ENCODE results near the gene PROC.

Gene PROC

GRCh38 chr2:127404466-127405254 lies 13.6 kb upstream of the PROC start:
- Histone ChIP-seq H3K4me2 (ENCODE audit: low read depth, low read length, poor library complexity, severe bottlenecking) (no peak overlapping the region), H3K27me3 (ENCODE audit: low read length) (no peaks in the 10 kb centered on the region), H3F3A (ENCODE audit: insufficient read depth) (no peaks in the 10 kb centered on the region), H3K36me3 (ENCODE audit: low read length) (no peaks in the 10 kb centered on the region), H4K20me1 (ENCODE audit: low read depth, low read length) (no peaks in the 10 kb centered on the region), H3K9me3 (ENCODE audit: insufficient read depth, low read length) (no peaks in the 10 kb centered on the region), H3K27ac (ENCODE audit: low read depth, low read length) (no peak overlapping the region), H3K79me2 (ENCODE audit: insufficient read depth, low read length) (no peaks in the 10 kb centered on the region), H3K4me3 (ENCODE audit: insufficient read depth, low read length, poor library complexity, severe bottlenecking) (no peak overlapping the region), H3K9ac (ENCODE audit: low read length) (no peak overlapping the region), H3K9me2 (replicated peaks; ENCODE audit: insufficient read depth, low read length) (no peaks in the 10 kb centered on the region), H2AFZ (ENCODE audit: low read depth, low read length, severe bottlenecking) (no peak overlapping the region)
- no peak for TF ChIP-seq CTCF (IDR thresholded peaks at IDR 0.05; ENCODE audit: insufficient read depth, low read length, poor library complexity, severe bottlenecking)
- TF ChIP-seq EZH2phosphoT487 (conservative IDR thresholded peaks at IDR 0.05; ENCODE audit: low read length), result no peak

GRCh38 chr2:127405255-127405610 lies 13.0 kb upstream of the PROC start:
- no peaks in the 10 kb centered on the region for H3K9me3 ChIP-seq (ENCODE audit: insufficient read depth, low read length)
- no peaks in the 10 kb centered on the region for H3F3A ChIP-seq (ENCODE audit: insufficient read depth)
- H3K4me2 ChIP-seq (ENCODE audit: low read depth, low read length, poor library complexity, severe bottlenecking), result no peak overlapping the region
- H4K20me1 ChIP-seq (ENCODE audit: low read depth, low read length), result no peaks in the 10 kb centered on the region
- H3K27me3 ChIP-seq (ENCODE audit: low read length), result no peaks in the 10 kb centered on the region
- no peak overlapping the region for H3K27ac ChIP-seq (ENCODE audit: low read depth, low read length)
- no peaks in the 10 kb centered on the region for H3K9me2 ChIP-seq (replicated peaks; ENCODE audit: insufficient read depth, low read length)
- H3K9ac ChIP-seq (ENCODE audit: low read length), result no peak overlapping the region
- no peak overlapping the region for H2AFZ ChIP-seq (ENCODE audit: low read depth, low read length, severe bottlenecking)
- no peaks in the 10 kb centered on the region for H3K79me2 ChIP-seq (ENCODE audit: insufficient read depth, low read length)
- no peaks in the 10 kb centered on the region for H3K36me3 ChIP-seq (ENCODE audit: low read length)
- TF ChIP-seq EZH2phosphoT487 (conservative IDR thresholded peaks at IDR 0.05; ENCODE audit: low read length) (no peak), CTCF (IDR thresholded peaks at IDR 0.05; ENCODE audit: insufficient read depth, low read length, poor library complexity, severe bottlenecking) (no peak)
- H3K4me3 ChIP-seq (ENCODE audit: insufficient read depth, low read length, poor library complexity, severe bottlenecking), result no peak overlapping the region

- TF ChIP-seq EZH2phosphoT487 (conservative IDR thresholded peaks at IDR 0.05; ENCODE audit: low read length), result no peak
- no peak for TF ChIP-seq CTCF (IDR thresholded peaks at IDR 0.05; ENCODE audit: insufficient read depth, low read length, poor library complexity, severe bottlenecking)
- Histone ChIP-seq H3K9me2 (replicated peaks; ENCODE audit: insufficient read depth, low read length) (no peaks in the 10 kb centered on the region), H3K4me3 (ENCODE audit: insufficient read depth, low read length, poor library complexity, severe bottlenecking) (no peak overlapping the region), H3K27ac (ENCODE audit: low read depth, low read length) (no peak overlapping the region), H3K9me3 (ENCODE audit: insufficient read depth, low read length) (no peaks in the 10 kb centered on the region), H4K20me1 (ENCODE audit: low read depth, low read length) (no peaks in the 10 kb centered on the region), H3K79me2 (ENCODE audit: insufficient read depth, low read length) (no peaks in the 10 kb centered on the region), H3K9ac (ENCODE audit: low read length) (no peak overlapping the region), H3K4me2 (ENCODE audit: low read depth, low read length, poor library complexity, severe bottlenecking) (no peak overlapping the region), H3K27me3 (ENCODE audit: low read length) (no peaks in the 10 kb centered on the region), H3K36me3 (ENCODE audit: low read length) (no peaks in the 10 kb centered on the region), H2AFZ (ENCODE audit: low read depth, low read length, severe bottlenecking) (no peak overlapping the region), H3F3A (ENCODE audit: insufficient read depth) (no peaks in the 10 kb centered on the region)
Measured at GRCh38 chr2:127406454-127406853, 11.8 kb upstream of the PROC start.

All from SU-DHL-6 (cell line).